ENCODE data around the gene ABRACL. TPM values are rescaled to one million over a fixed set of nuclear protein-coding genes. Genes with fewer than 3 reads are reported as not detected.

The ABRACL gene
- total RNA-seq, 4 donors from 2014 or later = 18.7 to 81.6 (median 25.7) TPM

DNA sequence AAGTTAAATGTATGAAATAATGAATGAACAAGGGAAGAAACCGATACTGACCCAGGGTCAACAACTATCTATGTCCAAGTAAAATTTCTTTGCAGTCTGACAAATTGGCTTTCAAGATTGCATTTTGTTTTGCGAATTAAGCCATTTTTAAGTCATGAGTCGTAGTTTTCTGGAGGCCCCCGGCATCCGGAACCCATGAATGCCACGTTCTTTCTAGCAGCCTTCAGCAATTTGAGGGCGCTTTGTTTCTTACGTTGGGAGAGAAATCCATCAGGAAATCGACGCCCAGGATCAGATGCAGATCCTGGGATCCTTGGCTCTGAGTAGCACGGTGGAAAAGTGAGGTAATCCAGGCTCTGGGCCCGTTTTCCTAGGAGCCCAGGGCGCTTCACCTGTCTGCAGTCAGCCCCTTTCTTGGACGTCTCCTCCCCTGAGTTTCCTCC is 309 bp upstream of the ABRACL start:
- 1 to 4% methylated on average over 9 to 14 of the region's 14 CpGs for WGBS, 2 donors
- intact Hi-C loops (cut with DNase I) = no loop called here
- Histone ChIP-seq H3K4me1 (peaks cover 0 to 40% (median 10%) of the 10 kb centered on the region in 3 donors), H3K9me3 (no peaks in the 10 kb centered on the region), H3K36me3 (no peaks in the 10 kb centered on the region), H3K27ac (peak overlapping the region; percentile 82 to 86 (median 84)), H3K27me3 (no peaks in the 10 kb centered on the region), H3K4me3 (peak overlapping the region; percentile 69 to 95 (median 83))
- TF ChIP-seq POLR2A (IDR thresholded peaks at IDR 0.05) (no peak), CTCF (IDR thresholded peaks at IDR 0.05) (no peak)
- DNase-seq = no peak

DNA sequence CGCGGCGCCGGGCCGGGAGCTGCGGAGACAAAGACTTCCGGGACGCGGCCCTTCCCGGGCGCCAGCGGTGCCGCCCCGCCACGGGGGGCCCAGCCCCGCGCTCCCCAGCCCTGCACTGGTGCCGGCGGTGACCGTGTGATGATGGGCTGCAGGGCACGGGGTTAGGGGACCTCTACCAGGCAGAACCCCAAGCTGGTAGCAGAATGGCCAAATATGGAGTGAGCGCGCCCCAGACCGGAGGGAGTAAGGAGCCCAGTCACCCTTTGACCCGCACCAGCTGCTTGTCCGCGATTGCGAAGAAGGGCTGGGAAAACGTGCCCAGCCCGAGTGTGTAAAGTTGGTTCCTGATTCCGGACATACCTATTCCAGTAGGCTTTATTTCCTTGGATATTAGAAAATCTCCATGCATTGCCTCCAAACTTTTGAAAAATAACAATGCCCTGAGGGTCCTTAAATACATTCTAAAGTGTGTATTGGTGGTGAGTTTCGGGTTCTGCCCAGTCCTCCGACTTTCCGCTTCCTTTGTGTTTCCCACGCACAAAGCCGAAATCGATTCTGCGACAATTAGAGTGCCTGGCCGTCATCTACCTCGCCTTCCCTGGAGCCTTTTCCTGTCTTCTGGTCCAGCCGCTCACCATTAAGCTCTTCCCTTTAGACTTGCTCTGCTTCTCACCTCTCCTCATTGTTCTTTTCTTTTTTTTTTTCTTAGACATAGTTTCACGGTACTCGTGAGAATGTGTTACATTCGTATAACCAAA is 1.1 kb downstream of the ABRACL start:
- 6 to 8% methylated on average over 22 to 23 of the region's 44 CpGs for WGBS, 2 donors
- H3K27me3 ChIP-seq = no peaks in the 10 kb centered on the region
- intact Hi-C loops (cut with DNase I) = no loop called here
- no peak for TF ChIP-seq CTCF (IDR thresholded peaks at IDR 0.05)
- TF ChIP-seq POLR2A (IDR thresholded peaks at IDR 0.05) = no peak
- H3K36me3 ChIP-seq = peaks cover 0 to 8% (median 0%) of the 10 kb centered on the region in 3 donors
- H3K9me3 ChIP-seq = no peaks in the 10 kb centered on the region
- H3K4me1 ChIP-seq = peaks cover 0 to 40% (median 10%) of the 10 kb centered on the region in 3 donors
- H3K27ac ChIP-seq = peak overlapping the region; percentile 82 to 86 (median 84)
- DNase-seq = no peak
- H3K4me3 ChIP-seq = peak overlapping the region; percentile 69 to 95 (median 83)

DNA sequence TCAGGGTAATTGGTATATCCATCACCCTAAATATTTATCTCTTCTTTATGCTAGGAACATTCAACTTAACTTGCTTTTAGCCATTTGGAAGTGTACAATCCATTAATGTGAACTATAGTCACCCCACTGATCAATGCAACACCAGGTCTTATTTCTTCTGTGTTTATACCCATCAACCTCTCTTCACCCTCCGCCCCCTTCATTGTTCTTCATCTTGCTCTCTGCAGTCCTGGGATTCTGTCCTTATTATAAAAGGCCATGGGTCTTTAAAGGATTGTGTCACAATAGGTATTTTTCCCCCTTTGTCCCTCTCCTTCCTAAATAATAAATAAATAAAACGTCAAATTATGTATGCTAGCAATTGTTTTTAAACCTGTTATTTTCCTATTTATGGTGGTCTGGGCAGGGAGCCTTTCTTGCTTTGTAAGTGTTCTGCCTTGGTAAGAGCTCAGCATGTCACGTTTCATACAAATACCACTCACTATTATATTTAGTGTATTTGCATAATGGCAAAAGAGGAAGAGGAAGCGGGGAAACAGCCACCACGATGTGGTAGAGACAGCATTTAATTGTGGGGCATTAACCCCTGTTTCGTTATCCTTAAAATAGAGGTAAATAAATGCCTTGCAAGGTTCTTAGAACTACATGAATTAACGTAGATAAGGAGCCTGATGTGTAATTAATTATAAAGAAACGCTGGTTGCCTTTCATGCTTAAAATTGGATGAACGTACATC is 1.9 kb downstream of the ABRACL start:
- H3K27me3 ChIP-seq = no peaks in the 10 kb centered on the region
- WGBS, 2 donors = 46 to 49% methylated on average over 9 of the region's 9 CpGs
- H3K4me1 ChIP-seq = peaks cover 0 to 40% (median 10%) of the 10 kb centered on the region in 3 donors
- peak overlapping the region; percentile 69 to 95 (median 83) for H3K4me3 ChIP-seq
- no peak for DNase-seq
- peak overlapping the region in 3 of 4 donors; percentile 82 to 85 (median 84) for H3K27ac ChIP-seq
- TF ChIP-seq POLR2A (IDR thresholded peaks at IDR 0.05) = no peak
- TF ChIP-seq CTCF (IDR thresholded peaks at IDR 0.05) = no peak
- no peaks in the 10 kb centered on the region for H3K9me3 ChIP-seq
- peaks cover 0 to 15% (median 0%) of the 10 kb centered on the region in 3 donors for H3K36me3 ChIP-seq
- intact Hi-C loops (cut with DNase I) = no loop called here

- intact Hi-C loops (cut with DNase I) = no loop called here
- DNase-seq = no peak
- Histone ChIP-seq H3K9me3 (no peaks in the 10 kb centered on the region), H3K27ac (no peak overlapping the region), H3K27me3 (no peaks in the 10 kb centered on the region), H3K4me3 (no peak overlapping the region), H3K36me3 (peaks cover 0 to 72% (median 0%) of the 10 kb centered on the region in 3 donors), H3K4me1 (peaks cover 0 to 6% (median 0%) of the 10 kb centered on the region in 3 donors)
- no peak for TF ChIP-seq POLR2A (IDR thresholded peaks at IDR 0.05)
- TF ChIP-seq CTCF (IDR thresholded peaks at IDR 0.05) = no peak
- 87 to 89% methylated on average over 5 of the region's 5 CpGs for WGBS, 2 donors
Measured at GRCh38 chr6:139037490-139037889, 8.9 kb downstream of the ABRACL start.

DNA sequence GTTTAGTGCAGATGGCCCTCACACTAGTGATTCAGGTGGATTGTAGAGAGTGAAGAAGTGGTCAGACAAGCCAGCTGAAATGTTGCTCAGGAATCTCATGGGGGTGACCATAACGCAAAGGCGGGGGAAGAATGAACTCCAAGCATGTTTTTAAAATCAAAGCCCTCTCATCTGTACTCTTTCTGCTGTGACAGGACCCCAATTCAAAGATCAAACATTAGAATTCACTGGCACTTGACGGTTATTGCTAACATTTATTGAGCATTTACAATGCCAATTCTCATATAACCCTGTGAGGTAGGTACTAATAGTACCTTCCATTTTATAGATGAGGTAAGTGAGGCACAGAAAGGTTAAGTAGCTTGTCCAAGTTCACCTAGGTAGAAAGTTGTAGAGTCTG is 15.7 kb downstream of the ABRACL start:
- 94 to 100% methylated on average over 3 of the region's 3 CpGs for WGBS, 2 donors
- Histone ChIP-seq H3K4me3 (no peak overlapping the region), H3K27me3 (no peaks in the 10 kb centered on the region), H3K9me3 (no peaks in the 10 kb centered on the region), H3K27ac (no peak overlapping the region), H3K36me3 (peaks cover 0 to 32% (median 0%) of the 10 kb centered on the region in 3 donors), H3K4me1 (no peaks in the 10 kb centered on the region)
- intact Hi-C loops (cut with DNase I) = no loop called here
- TF ChIP-seq POLR2A (IDR thresholded peaks at IDR 0.05) = no peak
- TF ChIP-seq CTCF (IDR thresholded peaks at IDR 0.05) = no peak
- DNase-seq = no peak
